Stimulated activated naive CD4-positive, alpha-beta T cell (primary cell): ENCODE results near the gene UROS.

Experiments used
- DNase-seq, 6 experiments: peaks; one replicate each; lab custom pipeline; 2025; lab: John Stamatoyannopoulos, UW

Gene UROS

GRCh38 chr10:125836746-125837145 lies 13.7 kb upstream of the UROS start:
- no peak for DNase-seq

- DNase-seq: no peak
These were observed 5.3 kb upstream of the UROS start for GRCh38 chr10:125828311-125828710.

GRCh38 chr10:125827133-125827532 lies 4.1 kb upstream of the UROS start:
- DNase-seq: no peak

GRCh38 chr10:125824736-125825135 lies 1.7 kb upstream of the UROS start:
- no peak for DNase-seq

GRCh38 chr10:125823663-125824251 lies 699 bp upstream of the UROS start:
- DNase-seq: no peak

GRCh38 chr10:125820701-125821100 lies 2.4 kb downstream of the UROS start:
- no peak for DNase-seq

- no peak for DNase-seq
These were observed 5.6 kb downstream of the UROS start for GRCh38 chr10:125817337-125817946.

GRCh38 chr10:125816548-125816947 lies 6.5 kb downstream of the UROS start:
- no peak for DNase-seq

- DNase-seq: no peak
These were observed 7.3 kb downstream of the UROS start for GRCh38 chr10:125815764-125816163.

GRCh38 chr10:125812128-125812750 lies 10.8 kb downstream of the UROS start:
- DNase-seq: no peak

GRCh38 chr10:125811251-125811650 lies 11.8 kb downstream of the UROS start:
- DNase-seq: no peak

- no peak for DNase-seq
These were observed 15.0 kb downstream of the UROS start for GRCh38 chr10:125808047-125808446.

GRCh38 chr10:125802739-125803138 lies 20.3 kb downstream of the UROS start:
- no peak for DNase-seq

GRCh38 chr10:125802131-125802530 lies 20.9 kb downstream of the UROS start:
- DNase-seq: no peak

GRCh38 chr10:125801574-125801973 lies 21.5 kb downstream of the UROS start:
- DNase-seq: no peak

GRCh38 chr10:125799451-125800182 lies 23.4 kb downstream of the UROS start:
- no peak for DNase-seq

- no peak for DNase-seq
These were observed 24.9 kb downstream of the UROS start for GRCh38 chr10:125797994-125798662.

GRCh38 chr10:125797424-125797823 lies 25.6 kb downstream of the UROS start:
- no peak for DNase-seq

GRCh38 chr10:125795637-125796190 lies 27.3 kb downstream of the UROS start:
- no peak for DNase-seq

- no peak for DNase-seq
These were observed 27.9 kb downstream of the UROS start for GRCh38 chr10:125795128-125795527.

- DNase-seq: no peak
These were observed 30.4 kb downstream of the UROS start for GRCh38 chr10:125792342-125793300.
